UCSD-AML1 (cell line): ENCODE data around the gene ERMN.
"Not testable (repeated sequence)": the region's sequence is repeated elsewhere in the genome, so short reads cannot be mapped to it uniquely, and the experiment has no call there.

Source experiments
- DNase-seq: peaks from one replicate; lab custom pipeline; 2025; ENCODE audit not compliant: unreplicated experiment; lab: John Stamatoyannopoulos, UW

The ERMN gene

GRCh38 chr2:157301307-157301706 lies 24.3 kb downstream of the ERMN start:
- no peak for DNase-seq

- no peak for DNase-seq
These were observed 28.7 kb downstream of the ERMN start for GRCh38 chr2:157296958-157297357.

- no peak for DNase-seq
These were observed 29.1 kb downstream of the ERMN start for GRCh38 chr2:157296490-157296889.

- DNase-seq, result no peak
These were observed 32.8 kb downstream of the ERMN start for GRCh38 chr2:157292853-157293252.

- no peak for DNase-seq
These were observed 34.6 kb downstream of the ERMN start for GRCh38 chr2:157291018-157291417.

GRCh38 chr2:157290525-157290924 lies 35.1 kb downstream of the ERMN start:
- no peak for DNase-seq

GRCh38 chr2:157287160-157287559 lies 38.5 kb downstream of the ERMN start:
- DNase-seq, result no peak

- no peak for DNase-seq
These were observed 42.2 kb downstream of the ERMN start for GRCh38 chr2:157283468-157283867.

GRCh38 chr2:157281316-157281715 lies 44.3 kb downstream of the ERMN start:
- no peak for DNase-seq

- DNase-seq, result not testable (repeated sequence)
These were observed 46.3 kb downstream of the ERMN start for GRCh38 chr2:157279311-157279710.

GRCh38 chr2:157271590-157272203 lies 53.9 kb downstream of the ERMN start:
- DNase-seq, result no peak

GRCh38 chr2:157269922-157270321 lies 55.7 kb downstream of the ERMN start:
- no peak for DNase-seq

- DNase-seq, result no peak
These were observed 56.6 kb downstream of the ERMN start for GRCh38 chr2:157269060-157269459.
